ENCODE results near the gene CALML6.
"Not testable (repeated sequence)": the region's sequence is repeated elsewhere in the genome, so short reads cannot be mapped to it uniquely, and the experiment has no call there.

Gene CALML6

GRCh38 chr1:1926886-1927660 is 12.0 kb downstream of the CALML6 start:
- DNase-seq, result no peak

GRCh38 chr1:1927751-1928150 is 12.7 kb downstream of the CALML6 start:
- DNase-seq, result no peak

GRCh38 chr1:1928231-1929101 is 13.4 kb downstream of the CALML6 start:
- no peak for DNase-seq

- no peak for DNase-seq
These were observed 14.1 kb downstream of the CALML6 start for GRCh38 chr1:1929102-1929638.

- no peak for DNase-seq
These were observed 14.8 kb downstream of the CALML6 start for GRCh38 chr1:1929639-1930545.

GRCh38 chr1:1934848-1935247 is 19.8 kb downstream of the CALML6 start:
- DNase-seq, result not testable (repeated sequence)

- no peak for DNase-seq
These were observed 22.0 kb downstream of the CALML6 start for GRCh38 chr1:1937061-1937460.

- no peak for DNase-seq
These were observed 22.7 kb downstream of the CALML6 start for GRCh38 chr1:1937549-1938275.

- DNase-seq, result no peak
These were observed 23.2 kb downstream of the CALML6 start for GRCh38 chr1:1938276-1938573.

GRCh38 chr1:1938613-1939295 is 23.7 kb downstream of the CALML6 start:
- no peak for DNase-seq

- DNase-seq, result no peak
These were observed 24.4 kb downstream of the CALML6 start for GRCh38 chr1:1939296-1940122.

- no peak for DNase-seq
These were observed 25.0 kb downstream of the CALML6 start for GRCh38 chr1:1940123-1940425.

- DNase-seq, result no peak
These were observed 26.3 kb downstream of the CALML6 start for GRCh38 chr1:1941211-1941841.

GRCh38 chr1:1941868-1942752 is 27.1 kb downstream of the CALML6 start:
- DNase-seq, result no peak

- DNase-seq, result no peak
These were observed 27.9 kb downstream of the CALML6 start for GRCh38 chr1:1942753-1943656.

- DNase-seq, result peak; percentile 51
These were observed 28.9 kb downstream of the CALML6 start for GRCh38 chr1:1943834-1944570.

GRCh38 chr1:1945782-1946393 is 30.8 kb downstream of the CALML6 start:
- no peak for DNase-seq
